WI38 (cell line): ENCODE results near the gene IKZF1.

Source experiments
- H3K4me3 ChIP-seq: 2 replicates; pipeline ENCODE4 v1.5.1; 2011; ENCODE audit warnings: low read depth, mild to moderate bottlenecking, control low read depth, low read length
- CTCF ChIP-seq: IDR thresholded peaks from 2 replicates; pipeline ENCODE4 v1.5.1; 2012; ENCODE audit warnings: low read depth, mild to moderate bottlenecking, control low read depth, low read length

The IKZF1 gene

GRCh38 chr7:50283731-50284130 lies 20.8 kb upstream of the IKZF1 start:
- no peak overlapping the region for H3K4me3 ChIP-seq
- TF ChIP-seq CTCF, result no peak

- no peak overlapping the region for H3K4me3 ChIP-seq
- TF ChIP-seq CTCF, result no peak
Observed at GRCh38 chr7:50284296-50284695, 20.2 kb upstream of the IKZF1 start.

GRCh38 chr7:50285269-50285668 lies 19.2 kb upstream of the IKZF1 start:
- H3K4me3 ChIP-seq, result no peak overlapping the region
- TF ChIP-seq CTCF, result no peak

- no peak for TF ChIP-seq CTCF
- no peak overlapping the region for H3K4me3 ChIP-seq
Observed at GRCh38 chr7:50287129-50287528, 17.4 kb upstream of the IKZF1 start.

GRCh38 chr7:50292165-50292757 lies 12.3 kb upstream of the IKZF1 start:
- TF ChIP-seq CTCF, result no peak
- no peak overlapping the region for H3K4me3 ChIP-seq

- TF ChIP-seq CTCF, result no peak
- no peak overlapping the region for H3K4me3 ChIP-seq
Observed at GRCh38 chr7:50292763-50293162, 11.8 kb upstream of the IKZF1 start.

- no peak overlapping the region for H3K4me3 ChIP-seq
- TF ChIP-seq CTCF, result no peak
Observed at GRCh38 chr7:50293509-50294179, 10.9 kb upstream of the IKZF1 start.
